H1 (cell line): Measurements from ENCODE around the gene PPRC1. TPM values are rescaled to one million over a fixed set of nuclear protein-coding genes. Genes with fewer than 3 reads are reported as not detected.

ENCODE experiments used
- ASH2L ChIP-seq: fragments of 200-600, 300-600 bp; sonication (generic); IDR thresholded peaks from one replicate; pipeline ENCODE4 v1.7.1; 2017; ENCODE audit warnings: low read length
- ATF2 ChIP-seq: IDR thresholded peaks from 2 replicates; pipeline ENCODE4 v1.6.1; 2012; ENCODE audit warnings: low read length, inconsistent platforms
- BRCA1 ChIP-seq: IDR thresholded peaks from 2 replicates; pipeline ENCODE4 v1.6.1; 2012; ENCODE audit warnings: low read depth, low read length, improper control_type of control experiment
- CBX5 ChIP-seq: fragments of 300-800, 300-1000 bp; sonication (generic); IDR thresholded peaks from 2 replicates; pipeline ENCODE4 v1.7.1; 2016; ENCODE audit warnings: antibody characterized with exemption, low read length, low read depth
- CBX8 ChIP-seq: fragments of 300-800, 300-1000 bp; sonication (generic); IDR thresholded peaks from 2 replicates; pipeline ENCODE4 v1.7.1; 2016; ENCODE audit warnings: low read depth, low read length, borderline replicate concordance
- CEBPB ChIP-seq: IDR thresholded peaks from 2 replicates; pipeline ENCODE4 v1.6.1; 2012; ENCODE audit warnings: low read depth, low read length
- CHD2 ChIP-seq: IDR thresholded peaks from 2 replicates; pipeline ENCODE4 v1.6.1; 2012; ENCODE audit warnings: low read length, improper control_type of control experiment
- CTBP2 ChIP-seq: IDR thresholded peaks from 2 replicates; pipeline ENCODE4 v1.7.0; 2011; ENCODE audit warnings: borderline replicate concordance, mild to moderate bottlenecking, moderate library complexity, mixed read lengths, low read length; ENCODE audit not compliant: insufficient read depth, insufficient read length
- EZH2 ChIP-seq: fragments of 200-600 bp; sonication (generic); IDR thresholded peaks from 2 replicates; pipeline ENCODE4 v1.7.1; 2012; ENCODE audit warnings: low read depth, mild to moderate bottlenecking, moderate library complexity, low read length, inconsistent platforms; ENCODE audit not compliant: severe bottlenecking
- FOSL1 ChIP-seq: IDR thresholded peaks from 2 replicates; pipeline ENCODE4 v1.6.1; 2011; ENCODE audit warnings: mild to moderate bottlenecking, low read depth, low read length, moderate library complexity; ENCODE audit not compliant: insufficient read depth
- GTF2F1 ChIP-seq: IDR thresholded peaks from 2 replicates; pipeline ENCODE4 v1.6.1; 2012; ENCODE audit warnings: low read depth, low read length, improper control_type of control experiment, borderline replicate concordance
- MAFK ChIP-seq: IDR thresholded peaks from 2 replicates; pipeline ENCODE4 v1.6.1; 2012; ENCODE audit warnings: low read depth, mild to moderate bottlenecking, improper control_type of control experiment, low read length
- NANOG ChIP-seq: IDR thresholded peaks from 2 replicates; pipeline ENCODE4 v1.6.1; 2011; ENCODE audit warnings: low read length, low read depth, mild to moderate bottlenecking, inconsistent platforms; ENCODE audit not compliant: insufficient read depth, poor library complexity, severe bottlenecking
- POLR2AphosphoS5 ChIP-seq: IDR thresholded peaks from 2 replicates; pipeline ENCODE4 v1.6.1; 2011; ENCODE audit warnings: low read depth, low read length
- RNF2 ChIP-seq: fragments of 200-900, 300-1000 bp; sonication (generic); IDR thresholded peaks from 2 replicates; pipeline ENCODE4 v1.7.1; 2016; ENCODE audit warnings: borderline replicate concordance, low read depth, mild to moderate bottlenecking, antibody characterized with exemption, low read length; ENCODE audit not compliant: poor library complexity, severe bottlenecking; ENCODE audit errors: missing control alignments
- SIRT6 ChIP-seq: IDR thresholded peaks from one replicate; pipeline ENCODE4 v1.7.1; 2012; ENCODE audit warnings: low read length, inconsistent platforms
- SIX5 ChIP-seq: IDR thresholded peaks from 2 replicates; pipeline ENCODE4 v1.6.1; 2011; ENCODE audit warnings: mild to moderate bottlenecking, low read depth, low read length
- SP1 ChIP-seq: IDR thresholded peaks from 2 replicates; pipeline ENCODE4 v1.6.1; 2011; ENCODE audit warnings: low read depth, low read length
- SRF ChIP-seq: IDR thresholded peaks from 2 replicates; pipeline ENCODE4 v1.6.1; 2011; ENCODE audit warnings: mild to moderate bottlenecking, low read depth, low read length, moderate library complexity
- TBP ChIP-seq: IDR thresholded peaks from 2 replicates; pipeline ENCODE4 v1.6.1; 2011; ENCODE audit warnings: low read depth, low read length, improper control_type of control experiment
- USF2 ChIP-seq: IDR thresholded peaks from 2 replicates; pipeline ENCODE4 v1.6.1; 2011; ENCODE audit warnings: low read length, improper control_type of control experiment
- YY1 ChIP-seq: IDR thresholded peaks from 2 replicates; pipeline ENCODE4 v1.6.1; 2011; ENCODE audit warnings: low read depth, mild to moderate bottlenecking, low read length
- polyA plus RNA-seq, 7 experiments: library from polyadenylated mRNA; depleted of rRNA in 3 of 7; stranded (reverse) in 5 of 7; unstranded in 2 of 7; fragments of >200 nt in 5 of 7; fragments of 200-250 nt in 2 of 7; gene quantifications; 1 replicate in 5 of 7; 2 replicates in 1 of 7; 4 replicates in 1 of 7; pipeline versions ENCODE4 v1.2.1 to v1.2.3, GENCODE V29; 2011 to 2013; ENCODE audit warnings: missing spikeins in 2 of 7, mixed read lengths in 2 of 7
- total RNA-seq: library from RNA; stranded (reverse); fragmentation: NEBNext Ultra II Directional; extraction: Animal tissue kit (Norgen Biotek cat#: 25700); gene quantifications from 2 replicates; pipeline ENCODE4 v1.2.1, GENCODE V29; 2021

PPRC1 gene
- total and polyA plus RNA-seq, 2 of the 8 experiments (the other 6 are each of a cell fraction or from before 2014, with no cell fraction given), result 46.5 to 88.4 TPM

DNA sequence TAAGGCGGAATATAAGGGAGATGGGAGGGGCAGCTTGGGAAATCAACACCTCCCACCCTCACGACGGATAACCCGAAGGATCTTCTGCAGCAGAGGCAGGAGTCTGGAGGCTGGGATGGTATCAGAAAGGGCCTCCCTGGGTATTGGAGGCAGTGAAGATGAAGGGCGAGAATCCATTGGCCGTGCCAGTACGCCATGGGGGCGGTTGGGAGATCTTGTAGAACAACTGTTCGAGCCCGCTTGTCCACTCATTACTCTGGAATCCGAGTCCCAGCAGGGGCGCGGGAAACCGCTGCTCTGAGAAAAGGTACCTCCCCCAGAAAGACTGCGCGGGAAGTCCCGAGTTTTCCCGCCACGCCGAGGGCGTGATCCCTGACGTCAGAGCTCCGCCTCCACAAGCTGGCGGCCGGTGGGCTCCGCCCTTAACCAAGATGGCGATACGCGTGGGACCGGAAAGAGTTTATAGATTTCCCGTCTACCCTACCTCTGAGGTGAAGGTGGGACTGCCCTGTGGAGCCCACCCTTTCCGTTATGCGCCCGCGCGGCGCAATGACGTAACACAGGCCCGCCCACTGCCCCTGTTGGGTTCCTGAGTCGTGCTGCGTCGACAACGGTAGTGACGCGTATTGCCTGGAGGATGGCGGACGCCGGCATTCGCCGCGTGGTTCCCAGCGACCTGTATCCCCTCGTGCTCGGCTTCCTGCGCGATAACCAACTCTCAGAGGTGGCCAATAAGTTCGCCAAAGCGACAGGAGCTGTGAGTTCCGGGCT, 19.1 kb downstream of the PPRC1 start, which contains the start of gene NOLC1 (continued):
- TF ChIP-seq CTBP2, result peak; percentile 94
- TF ChIP-seq USF2, result no peak; the same call in 1 of the 2 replicates
- TF ChIP-seq TBP, result peak; percentile 92
- 0 out of 2 replicates have a peak, but pooled peaks have one; percentile 41 for TF ChIP-seq CEBPB
- TF ChIP-seq CBX5, result no peak
- no peak for TF ChIP-seq EZH2
- peak; percentile 99 for TF ChIP-seq POLR2AphosphoS5
- no peak for TF ChIP-seq MAFK
- peak; percentile 97 for TF ChIP-seq YY1
- TF ChIP-seq RNF2, result no peak
- TF ChIP-seq SIRT6, result peak; percentile 63
- TF ChIP-seq CHD2, result 0 out of 2 replicates have a peak, but pooled peaks have one; percentile 46
- TF ChIP-seq FOSL1, result no peak
- TF ChIP-seq CBX8, result no peak
- TF ChIP-seq GTF2F1, result no peak
- peak; percentile 38; the same call in 1 of the 2 replicates for TF ChIP-seq SIX5
- TF ChIP-seq SP1, result peak; percentile 97
- peak; percentile 90 for TF ChIP-seq SRF
- peak; percentile 87 for TF ChIP-seq ATF2
- no peak; the same call in 1 of the 2 replicates for TF ChIP-seq BRCA1
- peak; percentile 62 for TF ChIP-seq NANOG
- peak; percentile 75 for TF ChIP-seq ASH2L
